Peyer's patch (tissue), 4 donors: ENCODE results near the gene WAPL.

ENCODE experiments used
- CTCF ChIP-seq, 6 experiments: fragments of 450-650 bp in 4 of 6; fragments of 200-600 bp in 2 of 6; sonication (generic) in 1 of 6; IDR thresholded peaks; one replicate each; pipeline ENCODE4 v1.5.1; 2017 to 2019; ENCODE audit warnings: antibody characterized with exemption in 6 of 6, mild to moderate bottlenecking in 3 of 6, moderate library complexity in 1 of 6
- POLR2A ChIP-seq, 2 donors: fragments of 450-650 bp; IDR thresholded peaks; one replicate each; pipeline ENCODE4 v1.5.1; 2017; ENCODE audit warnings: antibody characterized with exemption in 2 of 2, mild to moderate bottlenecking in 2 of 2, moderate library complexity in 2 of 2

GRCh38 chr10:86481761-86482160, 39.8 kb downstream of the WAPL start:
- TF ChIP-seq POLR2A (IDR thresholded peaks at IDR 0.05) (no peak), CTCF (IDR thresholded peaks at IDR 0.05) (no peak)
